ENCODE data around the gene TJP3.

The TJP3 gene

GRCh38 chr19:3769494-3769893 lies 61.3 kb downstream of the TJP3 start:
- DNase-seq (ENCODE audit: low read depth): no peak

DNA sequence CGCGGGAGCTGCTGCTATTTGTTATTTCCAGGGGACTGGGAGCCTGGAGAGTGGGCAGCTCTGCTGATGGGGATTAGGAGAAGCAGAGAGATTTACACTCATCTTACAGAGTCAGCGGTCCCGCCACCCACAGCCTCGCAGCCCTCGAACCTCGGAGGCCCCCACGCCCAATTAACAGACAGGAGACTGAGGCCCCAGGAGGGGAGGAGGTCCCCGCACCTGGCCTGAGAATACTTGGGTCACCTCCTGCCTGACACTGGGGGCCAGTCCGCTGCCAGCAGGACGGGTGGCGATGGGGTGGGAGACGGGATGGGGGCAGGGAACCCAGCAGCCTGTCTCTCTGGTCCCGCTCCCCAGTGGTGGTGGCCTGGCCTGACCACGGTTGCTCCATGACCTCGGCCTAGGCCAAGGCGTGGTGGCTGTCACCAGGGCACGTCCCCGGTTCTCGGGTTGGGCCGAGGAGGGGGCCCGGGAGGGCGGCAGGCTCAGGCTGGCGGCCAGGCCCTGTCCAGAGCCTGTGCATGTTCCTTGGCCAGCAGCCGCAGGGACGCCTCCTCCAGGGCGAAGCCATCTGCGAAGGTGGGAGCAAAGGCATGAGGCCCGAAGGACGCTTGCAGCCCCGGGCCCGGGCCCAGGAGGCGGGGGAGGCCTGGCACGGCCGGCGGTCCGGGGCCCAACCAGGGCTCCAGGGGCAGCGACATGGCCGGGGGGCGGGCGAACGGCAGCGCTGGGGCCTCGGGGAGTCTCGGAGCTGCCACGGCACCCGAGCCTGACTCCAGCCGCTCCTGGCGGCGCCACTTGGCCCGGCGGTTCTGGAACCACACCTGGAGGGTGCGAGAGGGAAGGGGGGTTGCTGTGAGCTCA lies 62.2 kb downstream of the TJP3 start:
- DNase-seq (ENCODE audit: low read depth): no peak

DNA sequence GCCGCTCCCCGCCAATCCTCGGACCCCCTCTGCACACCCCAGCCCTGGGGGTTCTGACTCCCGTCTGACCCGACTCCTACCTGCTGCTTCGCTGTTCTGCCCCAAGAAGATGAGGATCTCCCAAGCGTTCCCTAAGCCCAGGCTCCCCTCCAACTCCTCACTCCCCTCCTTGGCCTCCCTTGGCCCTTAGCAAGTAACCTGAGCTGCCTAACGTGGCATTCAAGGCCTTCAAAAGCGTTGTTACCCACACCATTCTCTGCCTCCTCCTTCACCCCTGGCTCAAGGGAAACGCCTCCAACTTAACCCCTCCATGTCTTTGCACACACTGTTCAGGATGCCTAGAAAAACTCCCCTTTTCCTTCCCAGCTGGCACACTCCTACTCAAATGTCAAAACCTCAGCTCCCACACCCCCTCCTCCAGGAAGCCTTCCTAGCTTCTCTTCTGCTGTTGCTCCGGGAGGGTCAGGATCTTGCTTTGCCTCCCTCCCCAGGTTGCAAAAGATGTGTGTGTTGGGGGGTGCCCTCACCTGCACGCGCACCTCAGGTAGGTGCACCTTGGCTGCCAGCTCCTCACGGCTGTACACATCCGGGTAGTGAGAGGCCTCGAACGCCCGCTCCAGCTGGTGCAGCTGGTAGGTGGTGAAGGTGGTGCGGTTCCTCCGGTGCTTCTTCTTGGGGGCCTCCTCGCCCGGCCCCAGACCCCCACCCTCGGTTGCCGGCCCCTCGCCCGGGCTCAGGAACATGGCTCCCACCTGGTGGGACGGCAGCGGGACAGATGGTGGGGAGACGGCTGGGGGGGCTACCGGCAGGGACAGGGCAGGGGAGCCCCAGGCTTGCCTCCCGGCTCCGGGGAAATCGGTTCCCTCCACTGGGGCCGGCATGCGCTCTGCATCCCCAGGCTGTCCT lies 63.1 kb downstream of the TJP3 start:
- no peak for DNase-seq (ENCODE audit: low read depth)

DNA sequence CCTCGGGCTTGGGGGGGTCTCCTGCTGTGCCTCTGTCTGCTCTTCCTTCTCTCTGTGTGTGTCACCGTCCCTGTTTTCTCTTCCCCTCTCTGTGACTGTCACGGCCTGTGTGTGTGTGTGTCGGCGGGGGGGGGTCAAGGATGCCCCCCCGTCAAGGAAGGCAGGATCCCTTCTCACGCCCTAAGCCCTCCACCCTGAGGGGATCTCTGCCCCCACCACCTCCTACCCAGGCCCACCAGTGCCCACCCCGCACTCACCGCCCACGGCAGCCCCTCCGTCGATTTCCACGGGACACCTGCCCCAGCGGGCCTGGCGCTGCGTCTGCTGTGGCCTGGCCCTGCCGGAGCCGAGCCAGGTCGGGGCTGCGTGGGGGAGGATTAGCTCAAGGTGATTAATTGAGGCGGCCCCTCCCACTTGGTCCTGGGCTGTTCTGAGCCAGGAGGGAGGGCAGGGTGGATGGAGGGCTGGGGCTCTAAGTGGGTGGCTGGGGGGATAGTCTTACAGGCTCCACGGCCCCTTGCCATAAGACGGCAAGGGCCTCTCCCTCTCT lies 63.8 kb downstream of the TJP3 start, which contains the start of gene RAX2:
Gene RAX2, minus strand, starts transcription at position 323 of the 550 bp plus-strand sequence. CDS start 486 bp downstream, outside the sequence.
- no peak for DNase-seq (ENCODE audit: low read depth)

DNA sequence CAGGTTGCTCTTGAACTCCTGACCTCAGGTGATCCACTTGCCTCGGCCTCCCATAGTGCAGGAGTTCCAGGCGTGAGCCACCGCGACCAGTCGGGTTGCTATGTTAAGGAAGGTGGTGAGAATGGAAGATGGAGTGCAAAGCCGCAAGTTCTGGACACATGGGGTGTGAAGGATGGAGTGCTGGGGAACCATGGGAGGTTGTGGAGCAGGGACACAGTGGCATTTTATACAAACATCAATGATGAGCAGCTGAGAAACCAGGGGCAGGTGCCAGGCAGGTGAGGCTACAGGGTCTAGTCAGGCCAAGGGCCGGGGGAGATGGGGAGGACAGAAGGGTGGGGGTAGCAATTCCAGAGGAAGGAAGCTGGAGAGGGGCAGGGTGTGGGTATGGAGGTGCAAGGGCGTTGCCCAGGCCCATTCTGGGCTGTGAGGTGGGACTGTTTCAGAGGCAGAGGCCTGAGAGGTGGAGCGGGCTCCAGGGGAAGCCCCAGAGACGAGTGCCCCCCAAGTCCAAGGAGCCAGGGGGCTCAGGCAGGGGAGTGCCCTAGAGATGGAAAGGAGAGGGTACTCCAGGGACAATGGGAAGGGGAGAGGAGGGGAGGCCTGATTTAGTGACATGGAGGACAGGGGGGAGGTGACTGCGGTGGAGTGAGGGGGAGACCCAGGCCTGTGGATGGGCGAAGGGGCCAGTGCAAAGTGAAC lies 65.8 kb downstream of the TJP3 start:
- DNase-seq (ENCODE audit: low read depth): no peak

GRCh38 chr19:3774621-3775373 lies 66.6 kb downstream of the TJP3 start:
- DNase-seq (ENCODE audit: low read depth): no peak

DNA sequence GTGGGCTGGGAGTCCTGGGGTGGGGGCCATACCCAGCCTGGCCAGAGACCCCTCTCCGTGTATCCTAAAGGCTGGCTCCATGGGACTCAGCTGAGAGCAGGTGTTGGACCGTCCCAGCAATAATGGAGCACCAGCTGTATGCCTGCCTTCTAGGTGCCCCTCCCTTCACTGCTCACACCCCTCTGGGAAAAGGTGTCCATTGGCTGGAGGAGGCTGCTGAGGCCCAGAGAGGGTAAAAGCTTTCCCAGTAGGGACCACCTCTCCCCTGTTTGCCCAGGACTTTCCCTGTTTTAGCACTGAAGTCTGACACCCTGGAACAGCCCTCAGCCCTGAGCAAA lies 67.2 kb downstream of the TJP3 start:
- no peak for DNase-seq (ENCODE audit: low read depth)

- no peak for DNase-seq (ENCODE audit: low read depth)
Measured at GRCh38 chr19:3775831-3776230, 67.6 kb downstream of the TJP3 start.

GRCh38 chr19:3776479-3777040 lies 68.4 kb downstream of the TJP3 start:
- DNase-seq (ENCODE audit: low read depth): no peak

DNA sequence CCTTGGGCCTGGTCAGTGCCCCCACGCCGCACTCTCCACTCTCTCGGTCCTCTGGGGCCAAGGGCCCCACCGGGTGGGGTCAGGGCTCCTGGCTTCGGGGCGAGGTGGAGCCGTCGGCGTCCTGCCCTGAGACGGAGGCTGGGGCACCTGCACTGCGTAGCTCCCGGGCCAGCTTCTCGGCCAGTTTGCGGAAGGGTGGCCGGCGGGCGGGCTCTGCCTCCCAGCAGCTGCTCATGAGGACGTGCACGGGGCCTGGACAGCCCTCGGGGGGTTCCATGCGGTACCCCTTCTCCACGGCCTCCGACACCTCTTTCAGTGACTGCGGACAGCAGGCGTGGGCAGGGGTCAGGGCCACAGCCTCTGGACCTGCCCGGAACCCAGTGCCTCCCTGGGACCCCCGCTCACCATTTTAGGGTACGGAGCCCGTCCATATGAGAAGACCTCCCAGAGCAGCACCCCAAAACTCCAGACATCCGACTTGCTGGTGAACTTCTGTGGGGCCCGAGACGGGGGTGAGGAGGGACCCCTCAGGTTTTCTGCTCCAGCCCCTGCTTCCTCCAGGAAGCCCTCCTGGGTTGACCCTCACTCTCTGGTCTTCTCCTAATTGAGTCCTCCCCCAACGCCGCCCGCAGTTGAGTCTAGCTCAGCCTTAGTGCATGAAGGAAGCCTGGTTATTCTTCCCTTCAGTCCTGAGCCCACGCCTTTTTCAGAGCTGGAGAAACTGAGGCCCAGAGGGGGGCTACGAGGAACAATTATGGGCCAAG lies 70.1 kb downstream of the TJP3 start:
- DNase-seq (ENCODE audit: low read depth): no peak

DNA sequence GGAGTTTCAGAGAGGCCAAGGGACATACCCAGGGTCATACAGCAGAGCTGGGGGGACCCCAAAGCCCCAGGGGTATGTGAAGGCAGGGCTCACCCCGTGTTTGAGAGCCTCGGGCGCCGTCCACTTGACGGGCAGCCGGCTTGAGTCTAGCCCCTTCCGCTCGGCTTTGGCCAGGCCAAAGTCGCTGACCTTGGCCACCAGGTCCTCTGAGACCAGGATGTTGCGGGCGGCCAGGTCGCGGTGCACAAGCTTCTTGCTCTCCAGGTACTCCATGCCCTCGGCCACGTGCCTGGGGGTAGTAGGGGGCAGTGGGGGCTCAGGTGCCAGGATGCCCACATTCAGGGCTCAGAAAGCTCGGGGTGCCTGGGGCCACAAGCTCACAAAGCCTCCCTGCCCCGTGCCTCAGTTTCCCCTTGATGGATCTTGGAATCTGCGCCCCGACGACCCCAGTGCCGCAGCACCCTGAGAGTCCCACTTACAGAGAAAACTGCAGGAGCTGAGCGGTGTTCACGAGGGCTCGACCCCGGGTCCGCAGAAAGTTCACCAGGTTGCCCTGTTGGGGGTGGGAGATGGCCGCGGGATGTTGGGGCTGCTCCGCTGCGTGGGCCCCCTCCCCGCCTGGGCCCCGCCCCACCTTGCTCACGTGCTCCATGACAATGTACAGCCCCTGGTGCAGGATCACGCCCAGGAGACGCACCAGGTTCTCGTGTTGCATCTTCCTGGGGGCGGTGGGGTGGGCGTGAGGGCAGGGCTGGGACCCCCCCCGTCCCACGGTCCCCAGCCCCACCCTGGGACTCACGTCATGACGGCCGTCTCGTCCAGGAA lies 70.9 kb downstream of the TJP3 start:
- DNase-seq (ENCODE audit: low read depth): no peak

DNA sequence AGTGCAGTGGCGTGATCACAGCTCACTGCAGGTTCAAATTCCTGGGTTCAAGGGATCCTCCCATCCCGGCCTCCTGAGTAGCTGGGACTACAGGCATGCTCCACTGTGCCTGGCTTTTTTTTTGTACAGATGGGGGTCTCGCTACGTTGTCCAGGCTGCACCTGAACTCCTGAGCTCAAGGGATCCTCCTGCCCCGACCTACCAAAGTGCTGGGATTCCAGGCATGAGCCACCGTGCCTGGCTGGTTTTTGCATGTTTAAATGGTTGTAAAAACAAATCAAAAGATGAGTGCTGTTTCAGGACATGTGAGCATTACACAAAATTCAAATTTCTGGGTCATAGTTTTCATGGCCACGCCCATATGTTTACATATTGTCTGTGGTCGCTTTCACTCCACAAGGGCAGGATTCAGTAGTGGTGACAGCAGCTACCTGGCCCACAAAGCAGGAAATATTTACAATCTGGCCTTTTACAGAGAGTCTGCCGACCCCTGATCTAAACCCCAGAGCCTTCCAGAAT lies 72.7 kb downstream of the TJP3 start:
- no peak for DNase-seq (ENCODE audit: low read depth)

DNA sequence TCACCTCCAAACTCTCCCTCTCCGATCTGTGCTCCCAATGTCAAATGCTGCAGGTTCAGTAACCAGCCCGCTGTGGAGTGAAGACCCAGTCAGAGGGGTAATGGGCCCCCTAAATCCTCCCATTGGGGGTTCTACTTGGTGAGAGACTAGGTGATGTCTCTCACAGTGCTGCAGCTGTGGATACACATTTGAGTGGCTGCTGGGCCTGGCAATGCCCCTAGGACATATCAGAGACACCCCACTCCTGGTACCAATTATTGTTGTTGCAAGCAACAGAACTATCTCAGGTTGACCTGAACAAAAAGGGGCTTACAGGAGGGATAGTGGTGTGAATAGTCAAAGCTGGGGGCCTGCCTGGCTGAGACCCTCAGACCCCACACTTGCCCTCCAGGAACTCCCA lies 73.4 kb downstream of the TJP3 start:
- no peak for DNase-seq (ENCODE audit: low read depth)

DNA sequence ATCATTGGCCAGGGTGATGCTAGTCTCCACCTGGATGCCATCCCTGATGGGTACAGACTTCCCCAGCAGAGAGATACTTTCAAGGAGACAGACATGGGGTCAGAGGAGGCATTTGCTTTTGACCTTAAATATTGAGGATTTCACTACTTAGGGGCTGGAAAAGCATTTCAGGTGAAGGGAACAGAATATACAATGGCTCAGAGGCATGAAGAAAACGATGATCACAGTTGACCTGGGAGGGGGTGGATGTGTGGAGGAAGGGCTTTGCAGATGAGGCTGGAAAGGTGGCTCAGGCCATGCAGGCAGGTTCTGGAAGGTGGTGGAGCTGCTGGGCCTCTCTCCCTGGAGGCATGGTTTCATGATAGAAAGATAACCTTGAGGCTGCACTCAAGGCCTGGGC lies 74.1 kb downstream of the TJP3 start:
- no peak for DNase-seq (ENCODE audit: low read depth)

- DNase-seq (ENCODE audit: low read depth): no peak
Measured at GRCh38 chr19:3782903-3783302, 74.7 kb downstream of the TJP3 start.

DNA sequence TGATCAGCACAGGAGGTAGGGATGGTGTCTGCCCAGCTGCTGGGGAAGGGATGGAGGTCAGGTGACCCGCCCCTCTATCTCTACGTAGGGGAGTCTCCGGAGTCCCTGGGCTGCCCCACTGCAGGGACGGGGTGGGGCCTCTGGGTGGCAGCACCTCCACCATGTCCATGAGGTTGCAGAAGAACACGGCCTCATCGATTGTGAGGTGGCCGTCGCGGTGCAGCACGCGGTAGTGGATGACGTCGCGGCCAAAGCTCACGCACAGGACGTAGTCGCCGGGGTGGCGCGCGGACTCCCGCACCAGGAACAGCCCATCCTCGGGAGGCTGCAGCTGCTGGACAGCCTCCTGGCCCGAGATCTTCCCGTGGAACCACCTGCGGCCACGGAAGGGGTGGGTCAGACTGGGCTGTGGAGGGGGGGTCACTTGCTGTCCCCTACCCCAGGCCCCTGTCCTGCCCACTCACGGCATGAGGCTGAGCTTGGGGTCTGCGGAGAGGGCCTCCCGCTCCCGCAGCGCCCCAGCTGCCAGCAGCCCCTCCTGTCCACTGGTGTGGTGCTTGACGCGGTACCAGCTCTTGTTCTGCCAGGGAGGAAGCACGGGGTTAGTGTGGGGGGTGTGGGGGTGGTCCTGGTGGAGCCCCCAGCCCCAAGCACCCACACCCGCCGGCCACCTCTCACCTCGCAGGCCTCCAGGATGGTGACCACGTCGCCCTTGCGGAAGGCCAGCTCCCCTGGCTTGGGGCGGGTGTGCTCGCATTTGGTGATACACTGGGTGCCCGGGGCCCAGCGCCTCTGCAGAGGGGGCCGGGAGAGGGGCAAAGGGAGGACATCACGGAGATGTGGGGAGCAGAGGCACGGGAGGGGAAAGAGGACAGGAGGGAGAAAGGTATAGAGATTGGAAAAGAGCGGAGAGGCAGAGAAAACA lies 75.7 kb downstream of the TJP3 start:
- DNase-seq (ENCODE audit: low read depth): no peak

GRCh38 chr19:3784607-3785450 lies 76.6 kb downstream of the TJP3 start:
- no peak for DNase-seq (ENCODE audit: low read depth)
